A549 (cell line): ENCODE data around the gene GPD1L. TPM values are rescaled to one million over a fixed set of nuclear protein-coding genes. Genes with fewer than 3 reads are reported as not detected.

Experiments
- ATAC-seq, 2 experiments: fragments of 200-7000 bp in 1 of 2; fragments of >200 bp in 1 of 2; cut with Nextera tagmentation in 1 of 2; cut with Tn5 transposase in 1 of 2; 3 replicates each; pipeline versions ENCODE4 v1.8.0 to v1.9.1; 2018 to 2020; ENCODE audit warnings: mild to moderate bottlenecking in 1 of 2, moderate library complexity in 1 of 2
- CTCF ChIA-PET: fragments of 300-600 bp; sonication (Branson Sonifier 250); formaldehyde crosslinking; extraction: SDS; loops from one replicate; lab custom pipeline; 2021; ENCODE audit warnings: antibody characterized with exemption, inconsistent platforms; lab: Yijun Ruan, JAX
- POLR2A ChIA-PET: fragments of 350-600 bp; formaldehyde crosslinking; extraction: SDS; loops from one replicate; lab custom pipeline; 2021; ENCODE audit warnings: antibody characterized with exemption, inconsistent platforms; lab: Yijun Ruan, JAX
- DNase-seq, 2 experiments: peaks; one replicate each; pipeline versions ENCODE4 v3.0.0 to v3.0.0-alpha.2; 2011 to 2016; ENCODE audit warnings: low read depth in 1 of 2, low spot score in 1 of 2
- FAIRE-seq: peaks from 2 replicates; lab custom pipeline; 2011; peaks lifted over from hg19 to GRCh38; lab: Jason Lieb, UNC
- H3K27ac ChIP-seq, 2 experiments: fragments of >200 bp; sonication (Bioruptor Twin); formaldehyde crosslinking; 3 replicates each; pipeline ENCODE4 v1.5.1; 2016 to 2017
- H3K4me1 ChIP-seq: fragments of >200 bp; sonication (Bioruptor Twin); formaldehyde crosslinking; 3 replicates; pipeline ENCODE4 v1.6.1; 2016
- H3K4me2 ChIP-seq: fragments of >200 bp; sonication (Bioruptor Twin); formaldehyde crosslinking; 3 replicates; pipeline ENCODE4 v1.6.1; 2016
- H3K4me3 ChIP-seq: fragments of >200 bp; sonication (Bioruptor Twin); formaldehyde crosslinking; 3 replicates; pipeline ENCODE4 v1.5.1; 2016
- H3K9me3 ChIP-seq: fragments of >200 bp; sonication (Bioruptor Twin); formaldehyde crosslinking; 3 replicates; pipeline ENCODE4 v1.6.1; 2016
- CBX2 ChIP-seq: fragments of 200-600 bp; sonication (generic); IDR thresholded peaks from 2 replicates; pipeline ENCODE4 v1.6.1; 2016; ENCODE audit warnings: low read depth, mild to moderate bottlenecking, borderline replicate concordance
- CEBPB ChIP-seq, 2 experiments: fragments of >200 bp in 1 of 2; sonication (Bioruptor Twin) in 1 of 2; formaldehyde crosslinking in 1 of 2; IDR thresholded peaks; 2 replicates each; pipeline ENCODE4 v1.6.1; 2012 to 2016
- CHD2 ChIP-seq: fragments of 150-350 bp; IDR thresholded peaks from 2 replicates; pipeline ENCODE4 v1.6.1; 2014; ENCODE audit warnings: low read length; ENCODE audit not compliant: partially characterized antibody
- EHF ChIP-seq: fragments of 250-450 bp; sonication (Bioruptor Pico); IDR thresholded peaks from 2 replicates; pipeline ENCODE4 v1.5.0; 2020; ENCODE audit warnings: mild to moderate bottlenecking
- EHMT2 ChIP-seq: fragments of 200-600 bp; sonication (generic); IDR thresholded peaks from 2 replicates; pipeline ENCODE4 v1.6.1; 2016; ENCODE audit warnings: antibody characterized with exemption, low read depth, mild to moderate bottlenecking, moderate library complexity
- EP300 ChIP-seq, 2 experiments: fragments of >200 bp; sonication (Bioruptor Twin); formaldehyde crosslinking; IDR thresholded peaks; 2 replicates in 1 of 2; 3 replicates in 1 of 2; pipeline ENCODE4 v1.6.1; 2016 to 2017
- GATA3 ChIP-seq: IDR thresholded peaks from 2 replicates; pipeline ENCODE4 v1.6.1; 2012; ENCODE audit warnings: borderline replicate concordance
- HES2 ChIP-seq: fragments of >200 bp; sonication (Bioruptor Twin); formaldehyde crosslinking; IDR thresholded peaks from 2 replicates; pipeline ENCODE4 v1.6.1; 2016
- HOXB5 ChIP-seq: fragments of 250-450 bp; sonication (Bioruptor Pico); IDR thresholded peaks from 2 replicates; pipeline ENCODE4 v1.5.0; 2020; ENCODE audit warnings: mild to moderate bottlenecking, moderate library complexity
- JUN ChIP-seq, 2 experiments: fragments of >200 bp; sonication (Bioruptor Twin); formaldehyde crosslinking; IDR thresholded peaks; 2 replicates in 1 of 2; 3 replicates in 1 of 2; pipeline ENCODE4 v1.6.1; 2016 to 2017
- KDM1A ChIP-seq: fragments of 200-600 bp; sonication (generic); IDR thresholded peaks from 2 replicates; pipeline ENCODE4 v1.6.1; 2016; ENCODE audit warnings: low read depth, mild to moderate bottlenecking
- MYC ChIP-seq: IDR thresholded peaks from 2 replicates; pipeline ENCODE4 v1.6.1; 2012; ENCODE audit warnings: mild to moderate bottlenecking, inconsistent platforms, low read length, improper control_type of control experiment, borderline replicate concordance
- NFE2L2 ChIP-seq: fragments of 150-350 bp; conservative IDR thresholded peaks from 2 replicates; pipeline ENCODE4 v1.6.1; 2014; ENCODE audit warnings: low read length
- PHF8 ChIP-seq: fragments of 200-600 bp; sonication (generic); IDR thresholded peaks from 2 replicates; pipeline ENCODE4 v1.6.1; 2016; ENCODE audit warnings: low read depth, mild to moderate bottlenecking, antibody characterized with exemption, moderate library complexity, borderline replicate concordance
- RAD21 ChIP-seq, 2 experiments: fragments of >200 bp in 1 of 2; sonication (Bioruptor Twin) in 1 of 2; formaldehyde crosslinking in 1 of 2; IDR thresholded peaks in 1 of 2; conservative IDR thresholded peaks in 1 of 2; 2 replicates in 1 of 2; 3 replicates in 1 of 2; pipeline ENCODE4 v1.6.1; 2012 to 2018; ENCODE audit warnings: inconsistent platforms in 1 of 2
- REST ChIP-seq: fragments of 200-600 bp; sonication (generic); IDR thresholded peaks from 2 replicates; pipeline ENCODE4 v1.6.1; 2016; ENCODE audit warnings: antibody characterized with exemption, mild to moderate bottlenecking, moderate library complexity
- RFX5 ChIP-seq: fragments of 450-650 bp; IDR thresholded peaks from 2 replicates; pipeline ENCODE4 v1.7.1; 2014; ENCODE audit warnings: antibody characterized with exemption, mild to moderate bottlenecking, moderate library complexity
- ZC3H11A ChIP-seq: fragments of 450-650 bp; IDR thresholded peaks from 2 replicates; pipeline ENCODE4 v1.6.1; 2014; ENCODE audit warnings: antibody characterized with exemption, mild to moderate bottlenecking
- ZSCAN20 ChIP-seq: fragments of 250-450 bp; sonication (Bioruptor Pico); IDR thresholded peaks from 2 replicates; pipeline ENCODE4 v1.8.0; 2022; ENCODE audit warnings: mild to moderate bottlenecking, moderate library complexity
- WGBS: methylation state at CpG from one replicate; pipeline ENCODE4 v1.1.6; 2017; ENCODE audit errors: missing lambda C conversion rate; 5-methylcytosine and 5-hydroxymethylcytosine counted together
- polyA plus RNA-seq, 4 experiments: library from polyadenylated mRNA; depleted of rRNA in 3 of 4; stranded (reverse); fragments of >200 nt; fragmentation: RNase III in 1 of 4; extraction: RNeasy Plus Mini Kit Qiagen cat#74134 plus additional on column Dnase treatment in 1 of 4; gene quantifications; 2 replicates in 3 of 4; 3 replicates in 1 of 4; pipeline ENCODE4 v1.2.3, GENCODE V29; 2011 to 2017
- TF ChIP-seq, protein P1 (sequence below): IDR thresholded peaks from 2 replicates; pipeline ENCODE4 v1.6.1; 2012

The GPD1L gene
- polyA plus RNA-seq, 2 of the 4 experiments (the other 2 are of a cell fraction): 13.6 to 31.0 TPM

GRCh38 chr3:32086464-32086863 is 20.0 kb upstream of the GPD1L start:
- Histone ChIP-seq H3K4me2 (no peak overlapping the region), H3K4me3 (no peak overlapping the region), H3K9me3 (no peaks in the 10 kb centered on the region), H3K4me1 (0 out of 3 replicates have a peak, but pooled peaks cover 4% of the 10 kb centered on the region), H3K27ac (no peak overlapping the region)
- TF ChIP-seq EHF (CRISPR knock-in tag) (no peak), RAD21 (conservative IDR thresholded peaks at IDR 0.05 in 1 of 2, IDR thresholded peaks at IDR 0.05 in 1 of 2) (no peak), GATA3 (no peak), JUN (IDR thresholded peaks at IDR 0.05) (no peak)
- DNase-seq (no peak), ATAC-seq (no peak), FAIRE-seq (no peak)
- ChIA-PET POLR2A (no interaction called here), CTCF (interaction anchor here (1.2 kb wide), 1 partner anchor 28 kb away, joined by 3 read pairs; no protein-coding TSS in a partner anchor)
- 93% methylated on average over 1 of the region's 1 CpG for whole genome bisulfite sequencing

DNA sequence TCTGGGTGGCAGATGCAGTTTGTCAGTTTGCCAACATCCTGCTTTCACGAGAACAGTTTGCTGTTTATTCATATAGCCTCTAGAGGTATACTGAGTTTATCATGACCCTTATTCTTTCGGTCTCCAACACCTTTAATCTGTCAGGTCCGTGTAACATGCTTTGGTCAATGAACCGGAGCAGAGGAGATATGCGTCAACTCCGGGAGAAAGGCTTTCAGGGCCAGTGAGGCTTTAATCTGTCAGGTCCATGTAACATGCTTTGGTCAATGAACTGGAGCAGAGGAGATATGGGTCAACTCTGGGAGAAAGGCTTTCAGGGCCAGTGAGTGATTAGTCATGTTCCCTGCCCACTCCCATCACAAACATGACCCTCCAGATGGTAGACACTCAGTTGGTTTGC is 16.9 kb upstream of the GPD1L start:
- ChIA-PET CTCF (no interaction called here), POLR2A (no interaction called here)
- Histone ChIP-seq H3K4me3 (no peak overlapping the region), H3K4me1 (no peaks in the 10 kb centered on the region), H3K9me3 (no peaks in the 10 kb centered on the region), H3K27ac (no peak overlapping the region), H3K4me2 (no peak overlapping the region)
- WGBS: 76% methylated on average over 6 of the region's 6 CpGs
- DNase-seq (no peak), FAIRE-seq (no peak), ATAC-seq (no peak; a peak in 1 of 6 replicates)
- no peak for TF ChIP-seq RFX5

DNA sequence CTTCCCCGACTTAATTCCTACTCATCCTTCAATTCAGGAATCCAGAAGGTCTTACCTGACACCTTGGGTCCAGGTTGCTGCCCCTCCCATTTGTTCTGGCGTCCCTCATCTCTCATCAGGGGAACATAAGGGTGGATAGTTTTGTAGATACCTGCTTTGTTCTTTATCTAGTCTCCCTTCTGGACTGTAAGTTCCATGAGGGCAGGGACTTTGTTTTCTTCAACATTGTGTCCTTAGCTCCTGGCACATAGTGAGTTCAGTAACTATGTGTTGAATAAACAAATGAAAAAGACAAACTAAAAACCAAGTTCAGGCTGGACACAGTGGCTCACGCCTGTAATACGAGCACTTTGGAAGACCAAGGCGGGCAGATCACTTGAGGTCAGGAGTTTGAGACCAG is 13.2 kb upstream of the GPD1L start:
- no peak overlapping the region for H3K4me3 ChIP-seq
- H3K4me1 ChIP-seq: peaks cover 14% of the 10 kb centered on the region
- DNase-seq (no peak), FAIRE-seq (no peak), ATAC-seq (no peak)
- ChIA-PET CTCF (no interaction called here), POLR2A (no interaction called here)
- H3K27ac ChIP-seq: no peak overlapping the region
- WGBS: 69% methylated on average over 5 of the region's 5 CpGs
- TF ChIP-seq RAD21 (conservative IDR thresholded peaks at IDR 0.05 in 1 of 2, IDR thresholded peaks at IDR 0.05 in 1 of 2) (no peak), PHF8 (no peak), NFE2L2 (no peak), GATA3 (no peak), ZSCAN20 (no peak), JUN (IDR thresholded peaks at IDR 0.05) (no peak), CBX2 (no peak), ZC3H11A (no peak), MYC (no peak), HES2 (no peak), EP300 (IDR thresholded peaks at IDR 0.05) (no peak), HOXB5 (CRISPR knock-in tag) (no peak), KDM1A (no peak), EHMT2 (no peak), REST (no peak), EHF (CRISPR knock-in tag) (no peak), CEBPB (IDR thresholded peaks at IDR 0.05) (no peak), CHD2 (no peak)
- TF ChIP-seq, protein P1, sequence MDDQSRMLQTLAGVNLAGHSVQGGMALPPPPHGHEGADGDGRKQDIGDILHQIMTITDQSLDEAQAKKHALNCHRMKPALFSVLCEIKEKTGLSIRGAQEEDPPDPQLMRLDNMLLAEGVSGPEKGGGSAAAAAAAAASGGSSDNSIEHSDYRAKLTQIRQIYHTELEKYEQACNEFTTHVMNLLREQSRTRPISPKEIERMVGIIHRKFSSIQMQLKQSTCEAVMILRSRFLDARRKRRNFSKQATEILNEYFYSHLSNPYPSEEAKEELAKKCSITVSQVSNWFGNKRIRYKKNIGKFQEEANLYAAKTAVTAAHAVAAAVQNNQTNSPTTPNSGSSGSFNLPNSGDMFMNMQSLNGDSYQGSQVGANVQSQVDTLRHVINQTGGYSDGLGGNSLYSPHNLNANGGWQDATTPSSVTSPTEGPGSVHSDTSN: no peak
- no peak overlapping the region for H3K4me2 ChIP-seq
- H3K9me3 ChIP-seq: no peaks in the 10 kb centered on the region
